Cardiac ventricle fibroblast (primary cell): ENCODE data around the gene OR51I1. TPM values are rescaled to one million over a fixed set of nuclear protein-coding genes. Genes with fewer than 3 reads are reported as not detected.

Experiments
- total RNA-seq: library from RNA; depleted of rRNA; stranded (reverse); fragments of >200 nt; gene quantifications from 2 replicates; pipeline ENCODE4 v1.2.3, GENCODE V29; 2015

The OR51I1 gene
- total RNA-seq = not detected in 2 replicates

GRCh38 chr11:5441414-5441813, at the start of gene OR51I1:
Gene OR51I1, minus strand, starts transcription at chr11:5441514. Its CDS starts 0 bp downstream, at chr11:5441514.

GRCh38 chr11:5488385-5488784, 47.1 kb upstream of the OR51I1 start, which contains the start of gene OR52D1:
Gene OR52D1, plus strand, starts transcription at chr11:5488685. Its CDS starts 22 bp downstream, at chr11:5488707.

GRCh38 chr11:5449023-5449422, 7.7 kb upstream of the OR51I1 start, which contains the start of gene OR51I2:
Gene OR51I2, plus strand, starts transcription at chr11:5449323. Its CDS starts 4,166 bp downstream, at chr11:5453489.

GRCh38 chr11:5421811-5422210, 19.5 kb downstream of the OR51I1 start, which contains the start of gene OR51Q1:
Gene OR51Q1, plus strand, starts transcription at chr11:5422111. Its CDS starts 90 bp downstream, at chr11:5422201.

Other genes starting within 250 kb of the OR51I1 start
- not detected in 2 replicates for gene OR51V1, start 240.8 kb downstream of the OR51I1 start, total RNA-seq
- gene HBB, start 214.4 kb downstream of the OR51I1 start, total RNA-seq = not detected in 2 replicates
- gene HBD, start 207.0 kb downstream of the OR51I1 start, total RNA-seq = not detected in 2 replicates
- gene HBG1, start 191.7 kb downstream of the OR51I1 start, total RNA-seq = not detected in 2 replicates
- not detected in 2 replicates for gene HBG2, start 186.7 kb downstream of the OR51I1 start, total RNA-seq
- not detected in 2 replicates for gene HBE1, start 171.6 kb downstream of the OR51I1 start, total RNA-seq
- gene OR51B4, start 139.6 kb downstream of the OR51I1 start, total RNA-seq = not detected in 2 replicates
- not detected in 2 replicates for gene OR51B2, start 117.2 kb downstream of the OR51I1 start, total RNA-seq
- gene OR51B5, start 98.0 kb downstream of the OR51I1 start, total RNA-seq = not detected in 2 replicates
- gene OR51B6, start 90.0 kb downstream of the OR51I1 start, total RNA-seq = not detected in 2 replicates
- gene OR51M1, start 57.7 kb downstream of the OR51I1 start, total RNA-seq = not detected in 2 replicates
- gene OR51Q1, start 19.4 kb downstream of the OR51I1 start, total RNA-seq = not detected in 2 replicates
- not detected in 2 replicates for gene OR51I2, start 7.8 kb upstream of the OR51I1 start, total RNA-seq
- not detected in 2 replicates for gene OR52D1, start 47.2 kb upstream of the OR51I1 start, total RNA-seq
- gene UBQLN3, start 68.4 kb upstream of the OR51I1 start, total RNA-seq = 0.24 TPM in 1 of 2 replicates, not detected in the other
- gene UBQLNL, start 75.2 kb upstream of the OR51I1 start, total RNA-seq = not detected in 2 replicates
- gene OR52H1, start 107.0 kb upstream of the OR51I1 start, total RNA-seq = not detected in 2 replicates
- gene OR52B6, start 139.4 kb upstream of the OR51I1 start, total RNA-seq = not detected in 2 replicates
- gene TRIM6, start 155.1 kb upstream of the OR51I1 start, total RNA-seq = 1.1 and 5.0 TPM in 2 replicates
- 6.6 TPM in 2 replicates for gene TRIM34, start 183.5 kb upstream of the OR51I1 start, total RNA-seq
- 19.7 TPM in 2 replicates for gene TRIM5, start 243.6 kb upstream of the OR51I1 start, total RNA-seq
- gene TRIM22, start 248.3 kb upstream of the OR51I1 start, total RNA-seq = 52.5 and 87.9 TPM in 2 replicates